GM12892 (cell line): ENCODE measurements around the gene BCKDHB.

Experiments used
- DNase-seq: peaks from one replicate; pipeline ENCODE4 v3.0.0; 2011; ENCODE audit not compliant: insufficient read length
- FAIRE-seq: peaks from 2 replicates; lab custom pipeline; 2011; peaks lifted over from hg19 to GRCh38; lab: Jason Lieb, UNC
- POLR2A ChIP-seq: IDR thresholded peaks from 2 replicates; pipeline ENCODE4 v1.6.1; 2011; ENCODE audit warnings: low read depth, low read length, control low read depth
- POLR2AphosphoS5 ChIP-seq: IDR thresholded peaks from 2 replicates; pipeline ENCODE4 v1.6.1; 2011; ENCODE audit warnings: low read depth, low read length, control low read depth
- TAF1 ChIP-seq: IDR thresholded peaks from 2 replicates; pipeline ENCODE4 v1.6.1; 2011; ENCODE audit warnings: low read depth, mild to moderate bottlenecking, control low read depth, low read length, borderline replicate concordance

BCKDHB gene

GRCh38 chr6:80126657-80127345 lies 20.3 kb downstream of the BCKDHB start:
- DNase-seq, result no peak
- no peak for FAIRE-seq
- TF ChIP-seq TAF1, result no peak
- TF ChIP-seq POLR2AphosphoS5, result no peak
- TF ChIP-seq POLR2A, result no peak

- DNase-seq (no peak), FAIRE-seq (no peak)
- TF ChIP-seq POLR2A, result no peak
- no peak for TF ChIP-seq TAF1
- no peak for TF ChIP-seq POLR2AphosphoS5
Observed at GRCh38 chr6:80129485-80129884, 23.0 kb downstream of the BCKDHB start.

- TF ChIP-seq POLR2A, result no peak
- FAIRE-seq, result no peak
- no peak for DNase-seq
Observed at GRCh38 chr6:80133020-80133419, 26.5 kb downstream of the BCKDHB start.

- TF ChIP-seq TAF1 (no peak), POLR2A (no peak), POLR2AphosphoS5 (no peak)
- DNase-seq (no peak), FAIRE-seq (no peak)
Observed at GRCh38 chr6:80134065-80134464, 27.6 kb downstream of the BCKDHB start.

- TF ChIP-seq TAF1 (no peak), POLR2A (no peak), POLR2AphosphoS5 (no peak)
- no peak for FAIRE-seq
- no peak for DNase-seq
Observed at GRCh38 chr6:80142586-80142985, 36.1 kb downstream of the BCKDHB start.

GRCh38 chr6:80143419-80143937 lies 37.0 kb downstream of the BCKDHB start:
- FAIRE-seq (no peak), DNase-seq (no peak)
- no peak for TF ChIP-seq TAF1
- no peak for TF ChIP-seq POLR2A
- TF ChIP-seq POLR2AphosphoS5, result no peak

- no peak for TF ChIP-seq POLR2A
- no peak for TF ChIP-seq TAF1
- no peak for TF ChIP-seq POLR2AphosphoS5
- FAIRE-seq (no peak), DNase-seq (no peak)
Observed at GRCh38 chr6:80144753-80145315, 38.4 kb downstream of the BCKDHB start.

- TF ChIP-seq TAF1 (no peak), POLR2A (no peak), POLR2AphosphoS5 (no peak)
- FAIRE-seq, result no peak
- DNase-seq, result no peak
Observed at GRCh38 chr6:80145509-80145908, 39.0 kb downstream of the BCKDHB start.

GRCh38 chr6:80145921-80146320 lies 39.5 kb downstream of the BCKDHB start:
- DNase-seq, result no peak
- no peak for TF ChIP-seq POLR2AphosphoS5
- no peak for TF ChIP-seq TAF1
- no peak for TF ChIP-seq POLR2A
- no peak for FAIRE-seq

- no peak for FAIRE-seq
Observed at GRCh38 chr6:80148220-80148619, 41.7 kb downstream of the BCKDHB start.

GRCh38 chr6:80151635-80152034 lies 45.2 kb downstream of the BCKDHB start:
- DNase-seq (no peak), FAIRE-seq (no peak)
- TF ChIP-seq TAF1 (no peak), POLR2A (no peak), POLR2AphosphoS5 (no peak)

More at GRCh38 chr6:80148220-80148619, 41.7 kb downstream of the BCKDHB start:
- TF ChIP-seq POLR2A (no peak), TAF1 (no peak)
- DNase-seq, result no peak

GRCh38 chr6:80154160-80154559 lies 47.7 kb downstream of the BCKDHB start:
- TF ChIP-seq TAF1, result no peak
- no peak for TF ChIP-seq POLR2A
- no peak for TF ChIP-seq POLR2AphosphoS5
- FAIRE-seq (no peak), DNase-seq (no peak)
